A549 (cell line): Measurements from ENCODE around the gene MICU2.

Experiments
- BHLHE40 ChIP-seq: IDR thresholded peaks from 2 replicates; pipeline ENCODE4 v1.6.1; 2012; ENCODE audit warnings: low read depth, low read length, inconsistent platforms
- CBX8 ChIP-seq: fragments of 200-600 bp; sonication (generic); IDR thresholded peaks from 2 replicates; pipeline ENCODE4 v1.6.1; 2016
- CTCF ChIP-seq: fragments of >200 bp; sonication (Bioruptor Twin); formaldehyde crosslinking; IDR thresholded peaks from 3 replicates; pipeline ENCODE4 v1.5.1; 2016
- HMGXB4 ChIP-seq: fragments of 250-450 bp; sonication (Bioruptor Pico); IDR thresholded peaks from 2 replicates; pipeline ENCODE4 v1.5.0; 2021; ENCODE audit warnings: mild to moderate bottlenecking, moderate library complexity, borderline replicate concordance
- NFE2L2 ChIP-seq: fragments of 150-350 bp; conservative IDR thresholded peaks from 2 replicates; pipeline ENCODE4 v1.6.1; 2014; ENCODE audit warnings: low read length
- POLR2A ChIP-seq: IDR thresholded peaks from 2 replicates; pipeline ENCODE4 v1.6.1; 2012; ENCODE audit warnings: mild to moderate bottlenecking, low read length
- POLR2AphosphoS2 ChIP-seq: conservative IDR thresholded peaks from 2 replicates; pipeline ENCODE4 v1.6.1; 2012; ENCODE audit warnings: low read length, improper control_type of control experiment, inconsistent platforms
- RFX5 ChIP-seq: fragments of 450-650 bp; IDR thresholded peaks from 2 replicates; pipeline ENCODE4 v1.7.1; 2014; ENCODE audit warnings: antibody characterized with exemption, mild to moderate bottlenecking, moderate library complexity
- RNF2 ChIP-seq: fragments of 200-600 bp; sonication (generic); IDR thresholded peaks from 2 replicates; pipeline ENCODE4 v1.6.1; 2016; ENCODE audit warnings: low read depth, mild to moderate bottlenecking, antibody characterized with exemption, moderate library complexity, borderline replicate concordance
- USF2 ChIP-seq: fragments of 450-650 bp; IDR thresholded peaks from 2 replicates; pipeline ENCODE4 v1.6.1; 2014; ENCODE audit warnings: antibody characterized with exemption
- ZFP36 ChIP-seq: fragments of 450-650 bp; IDR thresholded peaks from 2 replicates; pipeline ENCODE4 v1.6.1; 2014; ENCODE audit warnings: borderline replicate concordance; ENCODE audit not compliant: partially characterized antibody

GRCh38 chr13:21528616-21529015 is 75.4 kb downstream of the MICU2 start:
- TF ChIP-seq ZFP36 (no peak), CTCF (no peak), BHLHE40 (no peak), RFX5 (no peak), POLR2A (no peak), RNF2 (no peak), USF2 (no peak), HMGXB4 (CRISPR knock-in tag) (no peak), NFE2L2 (no peak), CBX8 (no peak), POLR2AphosphoS2 (no peak)
